NK-92 (cell line): Measurements from ENCODE around the gene SPTBN4.
"Not testable (repeated sequence)": the region's sequence is repeated elsewhere in the genome, so short reads cannot be mapped to it uniquely, and the experiment has no call there.

Source experiments
- DNase-seq: peaks from one replicate; lab custom pipeline; 2025; ENCODE audit not compliant: unreplicated experiment; lab: John Stamatoyannopoulos, UW

Gene SPTBN4

GRCh38 chr19:40464059-40465024 lies 2.5 kb upstream of the SPTBN4 start:
- DNase-seq, result no peak

DNA sequence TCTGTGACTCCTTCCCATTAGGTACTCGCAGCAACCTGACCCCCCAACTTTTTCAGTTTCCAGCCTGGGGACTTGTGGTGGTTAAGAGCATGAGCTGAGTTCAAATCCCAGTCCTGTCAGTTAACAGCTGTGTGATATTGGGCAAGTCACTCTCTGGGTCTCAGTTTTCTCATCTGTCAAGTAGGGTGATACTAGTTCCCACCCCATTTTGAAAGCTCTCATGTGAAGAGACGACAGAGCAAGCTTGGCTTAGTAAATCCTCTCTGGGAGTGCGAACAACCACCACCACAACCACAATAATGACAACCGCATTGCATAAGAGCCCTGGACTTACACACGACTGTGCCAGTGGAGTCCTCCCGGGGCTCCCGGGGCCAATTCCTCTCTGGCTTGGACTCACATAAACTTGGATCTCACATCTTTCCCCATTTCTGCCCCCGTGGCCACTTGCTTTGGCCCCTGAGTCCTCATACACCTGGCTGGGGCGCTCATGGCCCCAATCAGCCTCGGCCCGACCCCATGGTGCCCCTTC lies 1.7 kb upstream of the SPTBN4 start:
- no peak for DNase-seq

GRCh38 chr19:40465557-40466218 lies 1.1 kb upstream of the SPTBN4 start, which contains the start of gene BLVRB:
TSS of gene BLVRB (minus strand) at chr19:40465745. CDS start at chr19:40465688, 57 bp downstream.
- peak; percentile 95 for DNase-seq

DNA sequence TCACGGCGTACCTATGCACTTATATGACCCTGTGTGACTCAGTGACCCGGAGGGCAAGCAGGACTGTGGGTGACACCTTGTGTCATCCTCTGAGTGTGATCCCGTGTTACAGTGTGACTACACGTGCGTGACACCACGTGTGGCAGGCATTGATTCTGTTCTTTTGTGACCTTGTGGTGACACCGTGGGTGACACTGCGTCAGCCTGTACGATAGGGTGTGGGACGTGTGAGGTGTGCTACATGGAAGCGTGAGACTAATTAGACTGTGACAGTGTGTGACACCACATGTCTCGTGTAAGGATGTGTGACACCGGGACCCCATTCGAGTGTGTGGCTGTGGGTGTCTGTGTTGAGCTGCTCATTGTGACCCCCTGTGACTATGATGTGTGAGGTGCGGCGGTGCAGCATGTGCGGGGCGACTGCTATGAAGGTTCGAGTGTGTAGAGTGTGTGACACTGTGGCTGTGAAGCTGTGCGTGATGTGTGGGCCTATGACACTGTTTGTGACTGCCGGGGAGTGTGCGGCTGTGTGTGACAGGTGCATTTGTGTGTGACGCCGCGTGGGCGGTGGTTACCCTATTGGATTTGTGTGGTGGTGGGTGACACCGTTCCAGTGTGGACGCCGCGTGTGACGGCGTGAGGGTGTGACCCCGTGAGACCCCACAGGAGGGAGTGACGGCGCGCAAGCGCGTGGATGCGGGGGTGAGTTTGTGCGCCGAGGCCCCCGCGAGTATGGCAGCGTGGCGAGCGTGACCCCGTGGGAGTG lies 399 bp upstream of the SPTBN4 start:
- DNase-seq, result no peak

- DNase-seq, result no peak
Measured at GRCh38 chr19:40469011-40469410, 2.2 kb downstream of the SPTBN4 start.

GRCh38 chr19:40471111-40471510 lies 4.3 kb downstream of the SPTBN4 start:
- DNase-seq, result no peak

DNA sequence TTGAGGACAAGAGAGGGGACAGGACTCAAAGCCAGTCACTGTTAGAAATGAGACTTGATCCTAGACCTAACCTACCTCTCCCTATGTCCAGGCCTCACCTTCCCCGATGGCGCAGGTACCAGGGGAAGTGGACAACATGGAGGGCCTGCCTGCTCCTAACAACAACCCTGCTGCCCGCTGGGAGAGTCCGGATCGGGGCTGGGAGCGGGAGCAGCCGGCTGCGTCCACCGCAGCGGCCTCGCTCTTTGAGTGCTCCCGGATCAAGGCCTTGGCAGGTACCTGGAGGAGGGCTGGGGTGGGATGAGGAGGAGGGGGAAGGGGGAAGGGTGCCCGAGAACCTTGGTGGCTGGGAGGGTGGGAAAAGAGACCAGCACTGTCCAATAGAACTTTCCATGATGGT lies 5.7 kb downstream of the SPTBN4 start:
- no peak for DNase-seq

- no peak for DNase-seq
Measured at GRCh38 chr19:40474737-40475136, 7.9 kb downstream of the SPTBN4 start.

DNA sequence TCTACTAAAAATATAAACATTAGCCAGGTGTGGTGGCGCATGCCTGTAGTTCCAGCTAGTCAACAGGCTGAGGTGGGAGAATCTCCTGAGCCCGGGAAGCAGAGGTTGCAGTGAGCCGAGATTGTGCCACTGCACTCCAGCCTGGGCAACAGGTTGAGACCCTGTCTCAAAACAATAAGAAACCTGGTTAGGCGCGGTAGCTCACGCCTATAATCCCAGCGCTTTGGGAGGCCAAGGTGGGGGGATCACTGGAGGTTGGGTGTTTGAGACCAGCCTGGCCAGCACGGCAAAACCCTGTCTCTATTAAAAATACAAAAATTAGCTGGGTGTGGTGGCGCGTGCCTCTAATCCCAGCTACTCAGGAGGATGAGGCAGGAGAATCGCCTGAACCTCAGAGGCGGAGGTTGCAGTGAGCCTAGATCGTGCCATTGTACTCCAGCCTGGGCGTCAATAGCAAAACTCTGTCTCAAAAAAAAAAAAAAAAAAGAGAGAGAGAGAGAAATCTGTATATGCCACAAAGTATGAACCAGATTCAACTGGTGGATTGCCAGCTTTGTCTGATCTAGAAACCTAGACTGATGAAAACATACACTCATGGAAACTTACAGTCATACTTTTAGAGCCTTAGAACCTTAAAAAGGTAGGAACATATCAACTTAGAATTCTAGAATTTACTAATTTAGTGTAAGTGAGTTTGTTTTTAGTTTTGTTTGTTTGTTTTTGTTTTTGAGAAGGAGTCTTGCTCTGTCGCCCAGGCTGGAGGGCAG lies 9.3 kb downstream of the SPTBN4 start:
- not testable (repeated sequence) for DNase-seq

DNA sequence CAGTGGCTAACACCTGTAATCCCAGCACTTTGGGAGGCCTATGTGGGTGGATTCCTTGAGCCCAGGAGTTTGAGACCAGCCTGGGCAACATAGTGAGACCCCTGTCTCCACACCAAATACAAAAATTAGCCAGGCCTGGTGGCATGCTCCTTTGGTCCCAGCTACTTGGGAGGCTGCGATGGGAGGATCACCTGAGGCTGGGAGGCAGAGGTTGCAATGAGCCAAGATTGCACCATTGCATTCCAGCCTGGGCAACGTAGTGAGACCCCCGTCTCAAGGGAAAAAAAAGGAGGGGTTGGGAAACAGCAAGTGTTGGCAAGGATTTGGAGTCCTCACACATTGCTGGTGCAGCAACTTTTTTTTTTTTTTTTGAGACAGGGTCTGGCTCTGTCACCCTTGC lies 19.2 kb downstream of the SPTBN4 start:
- no peak for DNase-seq

DNA sequence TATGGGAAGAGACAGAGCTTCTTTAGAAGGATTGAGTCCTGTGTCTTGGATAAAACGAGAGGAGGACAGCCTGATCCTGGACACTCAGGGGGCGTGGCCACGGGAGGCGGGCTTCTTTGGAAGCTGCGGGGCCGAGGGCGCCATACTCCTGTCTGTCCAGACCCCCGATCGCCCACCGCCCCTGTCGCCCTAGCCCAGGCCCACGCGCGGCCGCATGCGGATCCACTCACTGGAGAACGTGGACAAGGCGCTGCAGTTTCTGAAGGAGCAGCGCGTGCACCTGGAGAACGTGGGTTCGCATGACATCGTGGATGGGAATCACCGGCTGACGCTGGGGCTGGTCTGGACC lies 23.1 kb downstream of the SPTBN4 start:
- no peak for DNase-seq

GRCh38 chr19:40492274-40492673 lies 25.5 kb downstream of the SPTBN4 start:
- DNase-seq, result no peak

- DNase-seq, result no peak
Measured at GRCh38 chr19:40493778-40494177, 27.0 kb downstream of the SPTBN4 start.

GRCh38 chr19:40494191-40494838 lies 27.5 kb downstream of the SPTBN4 start:
- DNase-seq, result no peak

- DNase-seq, result no peak
Measured at GRCh38 chr19:40497214-40497613, 30.4 kb downstream of the SPTBN4 start.

- no peak for DNase-seq
Measured at GRCh38 chr19:40499320-40499719, 32.5 kb downstream of the SPTBN4 start.

- DNase-seq, result not testable (repeated sequence)
Measured at GRCh38 chr19:40500678-40501530, 34.1 kb downstream of the SPTBN4 start.

DNA sequence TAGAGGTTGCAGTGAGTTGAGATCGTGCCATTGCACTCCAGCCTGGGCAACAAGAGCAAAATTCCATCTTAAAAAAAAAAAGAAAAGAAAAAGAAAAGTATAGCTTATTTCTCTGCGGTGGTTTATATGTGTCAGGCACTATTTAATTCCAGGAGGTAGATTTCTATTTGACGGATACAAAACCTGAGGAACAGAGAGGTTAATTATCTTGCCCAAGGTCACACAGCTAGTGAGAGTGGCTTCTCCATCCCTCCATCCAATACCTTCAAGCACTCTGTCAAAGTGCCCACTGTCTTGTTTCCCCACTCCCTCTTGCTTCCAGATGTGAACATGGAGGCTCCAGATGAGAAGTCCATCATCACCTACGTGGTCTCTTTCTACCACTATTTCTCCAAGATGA lies 34.8 kb downstream of the SPTBN4 start:
- no peak for DNase-seq

GRCh38 chr19:40502081-40502480 lies 35.3 kb downstream of the SPTBN4 start:
- no peak for DNase-seq
